ENCODE measurements around the gene DIS3L.

DNA sequence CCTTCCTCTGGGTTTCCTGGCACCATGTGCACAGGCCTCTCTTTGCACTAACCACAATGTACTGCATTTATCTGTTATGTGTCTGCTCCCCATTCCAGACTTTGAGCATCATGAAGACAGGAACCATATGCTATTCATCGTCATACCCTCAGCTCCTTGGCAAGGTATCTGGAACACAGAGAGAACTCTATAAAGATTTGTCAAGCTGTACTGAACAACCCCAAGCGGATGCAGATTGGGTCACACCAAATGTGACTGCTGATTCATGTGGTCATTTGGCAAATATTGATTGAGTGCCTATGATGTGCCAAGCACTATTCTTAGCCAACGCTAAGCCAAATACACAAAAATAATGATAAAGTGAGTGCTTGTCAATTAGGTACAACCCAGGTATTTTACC, 32.3 kb upstream of the DIS3L start:
- no peak for TF ChIP-seq CTCF (IDR thresholded peaks at IDR 0.05)
- no peak for TF ChIP-seq POLR2AphosphoS5 (IDR thresholded peaks at IDR 0.05; ENCODE audit: low read depth, low read length)

All from Panc1 (cell line).